OCI-LY3 (cell line): Measurements from ENCODE around the gene RUFY1.

Experiments used
- EZH2phosphoT487 ChIP-seq: fragments of 200-600 bp; shearing (Covaris generic); IDR thresholded peaks from 2 replicates; pipeline ENCODE4 v1.6.1; 2018; ENCODE audit warnings: antibody characterized with exemption, mixed run types, low read depth
- TF ChIP-seq, protein P1 (sequence below): fragments of 200-600, 300-600 bp; sonication (generic); IDR thresholded peaks from 2 replicates; pipeline ENCODE4 v1.5.1; 2014; ENCODE audit warnings: antibody characterized with exemption, low read length, low read depth

DNA sequence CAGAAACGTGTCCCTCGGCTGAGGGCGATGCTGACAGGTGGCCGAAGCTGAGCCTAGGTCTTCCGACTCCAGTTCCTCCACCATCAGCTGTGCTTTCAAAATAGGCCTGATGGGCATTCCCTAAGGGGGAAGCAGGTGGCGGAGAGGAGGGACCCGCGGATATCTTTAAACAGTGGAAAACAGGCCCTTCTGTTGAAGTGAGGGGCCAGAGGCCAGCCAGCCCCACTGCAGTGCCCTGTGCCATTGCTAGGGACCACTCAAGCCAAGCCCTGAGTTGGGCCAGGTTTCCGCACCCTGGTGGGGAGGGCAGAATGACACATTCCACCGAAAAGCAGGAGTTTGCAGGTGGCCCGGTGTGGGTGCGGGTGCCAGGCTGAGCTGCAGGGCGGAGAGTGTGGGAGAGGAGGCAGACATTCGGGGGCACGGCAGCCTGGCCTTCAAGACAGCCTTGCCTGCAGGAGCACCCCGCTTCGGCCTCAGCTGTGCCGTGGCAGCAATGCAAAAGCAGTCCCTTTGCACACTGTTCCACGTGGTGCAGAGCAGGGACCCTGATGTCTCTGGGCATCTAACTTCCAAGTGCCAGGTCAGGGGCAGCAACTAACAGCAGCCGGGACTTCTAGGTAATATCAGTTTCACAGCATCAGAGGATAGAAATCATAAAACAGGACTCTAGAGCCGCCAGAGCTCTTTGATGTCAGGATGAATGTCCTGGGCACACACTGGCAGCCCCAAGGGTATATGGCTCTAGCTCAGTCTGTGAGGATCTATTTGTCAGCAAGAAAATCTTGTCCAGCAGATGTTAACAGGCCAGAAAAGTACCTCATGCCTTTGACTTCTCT is 55.9 kb downstream of the RUFY1 start:
- TF ChIP-seq EZH2phosphoT487: no peak
- TF ChIP-seq, protein P1, sequence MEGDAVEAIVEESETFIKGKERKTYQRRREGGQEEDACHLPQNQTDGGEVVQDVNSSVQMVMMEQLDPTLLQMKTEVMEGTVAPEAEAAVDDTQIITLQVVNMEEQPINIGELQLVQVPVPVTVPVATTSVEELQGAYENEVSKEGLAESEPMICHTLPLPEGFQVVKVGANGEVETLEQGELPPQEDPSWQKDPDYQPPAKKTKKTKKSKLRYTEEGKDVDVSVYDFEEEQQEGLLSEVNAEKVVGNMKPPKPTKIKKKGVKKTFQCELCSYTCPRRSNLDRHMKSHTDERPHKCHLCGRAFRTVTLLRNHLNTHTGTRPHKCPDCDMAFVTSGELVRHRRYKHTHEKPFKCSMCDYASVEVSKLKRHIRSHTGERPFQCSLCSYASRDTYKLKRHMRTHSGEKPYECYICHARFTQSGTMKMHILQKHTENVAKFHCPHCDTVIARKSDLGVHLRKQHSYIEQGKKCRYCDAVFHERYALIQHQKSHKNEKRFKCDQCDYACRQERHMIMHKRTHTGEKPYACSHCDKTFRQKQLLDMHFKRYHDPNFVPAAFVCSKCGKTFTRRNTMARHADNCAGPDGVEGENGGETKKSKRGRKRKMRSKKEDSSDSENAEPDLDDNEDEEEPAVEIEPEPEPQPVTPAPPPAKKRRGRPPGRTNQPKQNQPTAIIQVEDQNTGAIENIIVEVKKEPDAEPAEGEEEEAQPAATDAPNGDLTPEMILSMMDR: no peak
